ENCODE measurements around the gene ZKSCAN7. TPM values are rescaled to one million over a fixed set of nuclear protein-coding genes. Genes with fewer than 3 reads are reported as not detected.

ZKSCAN7 gene
- total and polyA plus RNA-seq, 2 of the 13 experiments (the other 11 are each of a cell fraction or from before 2014, with no cell fraction given), result 2.3 to 3.8 TPM

DNA sequence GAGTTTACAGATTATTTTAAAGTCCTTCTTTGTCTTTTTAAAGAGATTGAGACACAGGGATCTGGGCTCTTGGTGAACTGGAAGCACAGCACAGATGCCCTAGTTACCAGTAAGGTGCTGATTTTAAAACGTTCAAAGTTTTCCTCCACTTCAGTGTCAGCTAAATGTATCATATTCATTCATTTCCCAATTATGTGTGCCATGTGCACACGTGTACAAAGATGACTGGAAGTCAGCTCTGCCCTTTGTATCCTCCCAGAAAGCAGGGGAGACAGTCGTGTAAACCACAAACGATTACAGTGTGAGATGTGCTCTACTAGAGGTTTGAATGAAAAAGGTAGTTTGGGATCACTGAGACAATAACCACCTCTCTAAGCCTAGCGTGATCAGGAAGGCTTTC lies 730 bp downstream of the ZKSCAN7 start (continued):
- TF ChIP-seq, protein P1, sequence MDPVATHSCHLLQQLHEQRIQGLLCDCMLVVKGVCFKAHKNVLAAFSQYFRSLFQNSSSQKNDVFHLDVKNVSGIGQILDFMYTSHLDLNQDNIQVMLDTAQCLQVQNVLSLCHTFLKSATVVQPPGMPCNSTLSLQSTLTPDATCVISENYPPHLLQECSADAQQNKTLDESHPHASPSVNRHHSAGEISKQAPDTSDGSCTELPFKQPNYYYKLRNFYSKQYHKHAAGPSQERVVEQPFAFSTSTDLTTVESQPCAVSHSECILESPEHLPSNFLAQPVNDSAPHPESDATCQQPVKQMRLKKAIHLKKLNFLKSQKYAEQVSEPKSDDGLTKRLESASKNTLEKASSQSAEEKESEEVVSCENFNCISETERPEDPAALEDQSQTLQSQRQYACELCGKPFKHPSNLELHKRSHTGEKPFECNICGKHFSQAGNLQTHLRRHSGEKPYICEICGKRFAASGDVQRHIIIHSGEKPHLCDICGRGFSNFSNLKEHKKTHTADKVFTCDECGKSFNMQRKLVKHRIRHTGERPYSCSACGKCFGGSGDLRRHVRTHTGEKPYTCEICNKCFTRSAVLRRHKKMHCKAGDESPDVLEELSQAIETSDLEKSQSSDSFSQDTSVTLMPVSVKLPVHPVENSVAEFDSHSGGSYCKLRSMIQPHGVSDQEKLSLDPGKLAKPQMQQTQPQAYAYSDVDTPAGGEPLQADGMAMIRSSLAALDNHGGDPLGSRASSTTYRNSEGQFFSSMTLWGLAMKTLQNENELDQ (CRISPR knock-in tag; IDR thresholded peaks at IDR 0.05; ENCODE audit: borderline replicate concordance), result no peak
- 0 out of 2 replicates have a peak, but pooled peaks have one; percentile 25 for TF ChIP-seq HNF4A (CRISPR knock-in tag; IDR thresholded peaks at IDR 0.05)

DNA sequence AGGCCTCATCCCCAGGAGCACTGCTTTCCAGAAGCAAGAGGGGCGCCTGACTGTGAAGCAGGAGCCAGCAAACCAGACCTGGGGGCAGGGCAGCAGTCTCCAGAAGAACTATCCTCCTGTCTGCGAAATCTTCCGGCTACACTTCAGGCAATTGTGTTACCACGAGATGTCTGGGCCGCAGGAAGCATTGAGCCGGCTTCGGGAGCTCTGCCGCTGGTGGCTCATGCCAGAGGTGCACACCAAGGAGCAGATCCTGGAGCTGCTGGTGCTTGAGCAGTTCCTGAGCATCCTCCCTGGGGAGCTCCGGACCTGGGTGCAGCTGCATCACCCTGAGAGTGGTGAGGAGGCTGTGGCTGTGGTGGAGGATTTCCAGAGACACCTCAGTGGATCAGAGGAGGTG lies 2.1 kb downstream of the ZKSCAN7 start:
- no peak overlapping the region for H3K9ac ChIP-seq (ENCODE audit: insufficient read depth, low read depth, low read length)
- no peak for ATAC-seq
- WGBS (ENCODE audit: low lambda C conversion rate), result 40% methylated on average over 1 of the region's 9 CpGs

DNA sequence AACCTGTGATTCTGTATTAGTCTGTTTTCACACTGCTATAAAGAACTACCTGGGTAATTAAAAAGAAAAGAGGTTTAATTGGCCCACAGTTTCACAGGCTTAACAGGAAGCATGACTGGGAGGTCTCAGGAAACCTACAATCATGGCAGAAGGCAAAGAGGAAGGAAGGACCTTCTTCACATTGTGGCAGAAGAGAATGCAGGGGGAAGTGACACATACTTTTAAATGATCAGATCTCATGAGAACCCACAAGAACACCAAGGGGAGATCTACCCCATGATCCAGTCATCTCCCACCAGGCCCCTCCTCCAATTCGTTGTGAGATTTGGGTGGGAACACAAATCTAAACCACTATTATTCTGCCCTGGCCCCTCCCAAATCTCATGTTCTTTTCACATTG lies 6.1 kb downstream of the ZKSCAN7 start:
- DNase-seq (ENCODE audit: low spot score) (no peak), FAIRE-seq (no peak), ATAC-seq (no peak)
- no peak overlapping the region for H2AFZ ChIP-seq (ENCODE audit: low read length)
- ChIA-PET CTCF (ENCODE audit: low intra/inter-chr PET ratio, low total read pairs) (no interaction called here), POLR2A (no interaction called here)
- no peak overlapping the region for H3K9ac ChIP-seq (ENCODE audit: insufficient read depth, low read depth, low read length)
- H4K20me1 ChIP-seq (ENCODE audit: insufficient read depth, low read length), result no peaks in the 10 kb centered on the region
- H3K4me1 ChIP-seq (ENCODE audit: insufficient read depth, low read length), result peaks cover 12% of the 10 kb centered on the region; the same call in 1 of the 2 replicates
- H3K27ac ChIP-seq (ENCODE audit: extremely low read length, insufficient read depth, low read length), result no peak overlapping the region
- in situ Hi-C loops (cut with HindIII; ENCODE audit: extremely low pct_ligation_motif_present, low pct_unique_long_range_greater_than_20kb) (no loop called here), intact Hi-C loops (cut with micrococcal nuclease; ENCODE audit: unreplicated experiment) (no loop called here)
- H3K9me3 ChIP-seq (ENCODE audit: low read length), result peaks cover 13% of the 10 kb centered on the region
- H3K4me2 ChIP-seq (ENCODE audit: low read depth, low read length), result no peak overlapping the region
- H3K4me3 ChIP-seq (replicated peaks in 1 of 3; ENCODE audit: insufficient read depth in 1 of 3, low read depth in 2 of 3, low read length in 3 of 3), result no peak overlapping the region
- no TSS peak for BruUV-seq (replicated peaks)
- H3K27me3 ChIP-seq (ENCODE audit: control insufficient read depth in 1 of 2, insufficient read depth in 2 of 2, low read length in 2 of 2), result no peaks in the 10 kb centered on the region
- H3K36me3 ChIP-seq (replicated peaks in 1 of 2; ENCODE audit: control insufficient read depth in 1 of 2, insufficient read depth in 2 of 2, low read length in 2 of 2), result peaks cover 3 to 7% of the 10 kb centered on the region in 2 experiments; a peak in 3 of 5 replicates
- 31% methylated on average over 1 of the region's 1 CpG for WGBS (ENCODE audit: low lambda C conversion rate)
- H3K79me2 ChIP-seq (ENCODE audit: insufficient read depth, low read length), result no peaks in the 10 kb centered on the region
- TF ChIP-seq IKZF1 (IDR thresholded peaks at IDR 0.05), result no peak
- TF ChIP-seq, protein P2, sequence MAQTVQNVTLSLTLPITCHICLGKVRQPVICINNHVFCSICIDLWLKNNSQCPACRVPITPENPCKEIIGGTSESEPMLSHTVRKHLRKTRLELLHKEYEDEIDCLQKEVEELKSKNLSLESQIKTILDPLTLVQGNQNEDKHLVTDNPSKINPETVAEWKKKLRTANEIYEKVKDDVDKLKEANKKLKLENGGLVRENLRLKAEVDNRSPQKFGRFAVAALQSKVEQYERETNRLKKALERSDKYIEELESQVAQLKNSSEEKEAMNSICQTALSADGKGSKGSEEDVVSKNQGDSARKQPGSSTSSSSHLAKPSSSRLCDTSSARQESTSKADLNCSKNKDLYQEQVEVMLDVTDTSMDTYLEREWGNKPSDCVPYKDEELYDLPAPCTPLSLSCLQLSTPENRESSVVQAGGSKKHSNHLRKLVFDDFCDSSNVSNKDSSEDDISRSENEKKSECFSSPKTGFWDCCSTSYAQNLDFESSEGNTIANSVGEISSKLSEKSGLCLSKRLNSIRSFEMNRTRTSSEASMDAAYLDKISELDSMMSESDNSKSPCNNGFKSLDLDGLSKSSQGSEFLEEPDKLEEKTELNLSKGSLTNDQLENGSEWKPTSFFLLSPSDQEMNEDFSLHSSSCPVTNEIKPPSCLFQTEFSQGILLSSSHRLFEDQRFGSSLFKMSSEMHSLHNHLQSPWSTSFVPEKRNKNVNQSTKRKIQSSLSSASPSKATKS (CRISPR knock-in tag; IDR thresholded peaks at IDR 0.05), result no peak
- no peak for TF ChIP-seq GLI4 (CRISPR knock-in tag; IDR thresholded peaks at IDR 0.05; ENCODE audit: borderline replicate concordance)
- TF ChIP-seq ZNF772 (CRISPR knock-in tag; IDR thresholded peaks at IDR 0.05), result no peak
- TF ChIP-seq, protein P3, sequence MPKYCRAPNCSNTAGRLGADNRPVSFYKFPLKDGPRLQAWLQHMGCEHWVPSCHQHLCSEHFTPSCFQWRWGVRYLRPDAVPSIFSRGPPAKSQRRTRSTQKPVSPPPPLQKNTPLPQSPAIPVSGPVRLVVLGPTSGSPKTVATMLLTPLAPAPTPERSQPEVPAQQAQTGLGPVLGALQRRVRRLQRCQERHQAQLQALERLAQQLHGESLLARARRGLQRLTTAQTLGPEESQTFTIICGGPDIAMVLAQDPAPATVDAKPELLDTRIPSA (CRISPR knock-in tag; IDR thresholded peaks at IDR 0.05; ENCODE audit: borderline replicate concordance), result no peak
- no peak for TF ChIP-seq ZNF605 (CRISPR knock-in tag; IDR thresholded peaks at IDR 0.05)
- TF ChIP-seq EEA1 (CRISPR knock-in tag; IDR thresholded peaks at IDR 0.05; ENCODE audit: borderline replicate concordance), result no peak
- no peak for TF ChIP-seq ZNF354B (CRISPR knock-in tag; IDR thresholded peaks at IDR 0.05)

More for the DNA sequence above, 2.1 kb downstream of the ZKSCAN7 start:
- Histone ChIP-seq H3K27me3 (ENCODE audit: control insufficient read depth in 1 of 2, insufficient read depth in 2 of 2, low read length in 2 of 2) (peaks cover 0 to 16% of the 10 kb centered on the region in 2 experiments; a peak in 2 of 5 replicates), H3K79me2 (ENCODE audit: insufficient read depth, low read length) (no peaks in the 10 kb centered on the region), H3K4me2 (ENCODE audit: low read depth, low read length) (no peak overlapping the region), H2AFZ (ENCODE audit: low read length) (no peak overlapping the region), H3K9me3 (ENCODE audit: low read length) (peaks cover 11% of the 10 kb centered on the region), H3K4me3 (replicated peaks in 1 of 3; ENCODE audit: insufficient read depth in 1 of 3, low read depth in 2 of 3, low read length in 3 of 3) (no peak overlapping the region), H3K27ac (ENCODE audit: extremely low read length, insufficient read depth, low read length) (no peak overlapping the region), H3K4me1 (ENCODE audit: insufficient read depth, low read length) (peaks cover 25% of the 10 kb centered on the region; the same call in 1 of the 2 replicates), H3K36me3 (replicated peaks in 1 of 2; ENCODE audit: control insufficient read depth in 1 of 2, insufficient read depth in 2 of 2, low read length in 2 of 2) (peaks cover 3 to 7% of the 10 kb centered on the region in 2 experiments; a peak in 3 of 5 replicates), H4K20me1 (ENCODE audit: insufficient read depth, low read length) (no peaks in the 10 kb centered on the region)
- no TSS peak for BruUV-seq (replicated peaks)
- ChIA-PET POLR2A (no interaction called here), CTCF (ENCODE audit: low intra/inter-chr PET ratio, low total read pairs) (no interaction called here)
- in situ Hi-C loops (cut with HindIII; ENCODE audit: extremely low pct_ligation_motif_present, low pct_unique_long_range_greater_than_20kb), result no loop called here
- FAIRE-seq (no peak), DNase-seq (ENCODE audit: low spot score) (no peak)
- TF ChIP-seq ERF (CRISPR knock-in tag; IDR thresholded peaks at IDR 0.05), result no peak
- intact Hi-C loops (cut with micrococcal nuclease; ENCODE audit: unreplicated experiment), result no loop called here
